Measurements from ENCODE around the gene AK1. TPM values are rescaled to one million over a fixed set of nuclear protein-coding genes. Genes with fewer than 3 reads are reported as not detected.

Gene AK1
- polyA plus RNA-seq, 1 of the 3 experiments (the other 2 are of a cell fraction), result 125 TPM

DNA sequence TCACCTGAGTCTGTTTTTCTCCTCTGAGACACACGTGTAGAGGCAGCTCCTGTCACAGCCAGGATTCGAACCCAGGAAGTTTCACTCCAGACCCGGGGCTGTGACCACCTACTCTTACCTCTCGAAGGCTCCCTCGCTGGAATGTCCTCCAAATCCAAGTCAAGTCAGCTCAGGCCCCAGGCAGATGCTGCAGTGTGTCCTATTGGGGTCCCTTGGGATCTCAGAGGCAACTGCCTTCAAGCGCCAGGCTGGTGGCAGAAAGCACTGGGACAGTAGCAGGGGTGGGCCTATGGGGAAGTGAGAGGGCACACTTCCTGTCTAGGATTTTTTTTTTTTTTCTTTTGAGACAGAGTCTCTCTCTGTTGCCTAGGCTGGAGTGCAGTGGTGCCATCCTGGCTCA lies 40.1 kb upstream of the AK1 start:
- peak overlapping the region; percentile 90; the same call in 1 of the 2 replicates for H2AFZ ChIP-seq (ENCODE audit: low read depth)
- peaks cover 28% of the 10 kb centered on the region for H3F3A ChIP-seq (replicated peaks; ENCODE audit: insufficient read depth)
- CTCF ChIA-PET, result interaction anchor here (0.6 to 7.0 kb wide), 6 partner anchors 18 to 615 kb away, joined by 3 to 41 read pairs (median 4); partner anchors contain the start of genes ST6GALNAC6 and TOR2A
- TF ChIP-seq NFIC (IDR thresholded peaks at IDR 0.05; ENCODE audit: borderline replicate concordance), result no peak
- TF ChIP-seq GABPA (IDR thresholded peaks at IDR 0.05; ENCODE audit: low read depth), result no peak
- WGBS (ENCODE audit: low lambda C conversion rate), result 54% methylated on average over 6 of the region's 6 CpGs
- H3K4me2 ChIP-seq, result peak overlapping the region; percentile 58
- no peaks in the 10 kb centered on the region for H3K9me3 ChIP-seq
- H3K79me2 ChIP-seq (ENCODE audit: insufficient read depth), result peaks cover 14% of the 10 kb centered on the region
- peak overlapping the region; percentile 39; the same call in 1 of the 2 replicates for H3K9ac ChIP-seq
- no peaks in the 10 kb centered on the region for H4K20me1 ChIP-seq (ENCODE audit: insufficient read depth)
- H3K27ac ChIP-seq (ENCODE audit: low read depth in 2 of 2, low read length in 1 of 2), result peak overlapping the region in 1 of 2 experiments; percentile 95; a peak in 2 of 4 replicates
- H3K36me3 ChIP-seq (replicated peaks in 1 of 2; ENCODE audit: control insufficient read depth in 1 of 2, insufficient read depth in 2 of 2, low read length in 1 of 2), result no peaks in the 10 kb centered on the region
- no peak for DNase-seq
- H3K9me2 ChIP-seq, result no peaks in the 10 kb centered on the region
- peaks cover 20 to 35% of the 10 kb centered on the region in 2 experiments; a peak in 3 of 4 replicates for H3K4me1 ChIP-seq (ENCODE audit: control insufficient read depth in 1 of 2, insufficient read depth in 2 of 2, low read depth in 1 of 2, low read length in 1 of 2)
- peak overlapping the region in 1 of 2 experiments; percentile 32; a peak in 1 of 4 replicates for H3K4me3 ChIP-seq (ENCODE audit: low read depth in 2 of 2, low read length in 1 of 2)
- H3K27me3 ChIP-seq (ENCODE audit: insufficient read depth), result no peaks in the 10 kb centered on the region
- POLR2A ChIA-PET, result interaction anchor here (0.6 to 1.4 kb wide), 4 partner anchors 19 to 47 kb away, joined by 3 to 7 read pairs (median 6); no protein-coding TSS in a partner anchor

DNA sequence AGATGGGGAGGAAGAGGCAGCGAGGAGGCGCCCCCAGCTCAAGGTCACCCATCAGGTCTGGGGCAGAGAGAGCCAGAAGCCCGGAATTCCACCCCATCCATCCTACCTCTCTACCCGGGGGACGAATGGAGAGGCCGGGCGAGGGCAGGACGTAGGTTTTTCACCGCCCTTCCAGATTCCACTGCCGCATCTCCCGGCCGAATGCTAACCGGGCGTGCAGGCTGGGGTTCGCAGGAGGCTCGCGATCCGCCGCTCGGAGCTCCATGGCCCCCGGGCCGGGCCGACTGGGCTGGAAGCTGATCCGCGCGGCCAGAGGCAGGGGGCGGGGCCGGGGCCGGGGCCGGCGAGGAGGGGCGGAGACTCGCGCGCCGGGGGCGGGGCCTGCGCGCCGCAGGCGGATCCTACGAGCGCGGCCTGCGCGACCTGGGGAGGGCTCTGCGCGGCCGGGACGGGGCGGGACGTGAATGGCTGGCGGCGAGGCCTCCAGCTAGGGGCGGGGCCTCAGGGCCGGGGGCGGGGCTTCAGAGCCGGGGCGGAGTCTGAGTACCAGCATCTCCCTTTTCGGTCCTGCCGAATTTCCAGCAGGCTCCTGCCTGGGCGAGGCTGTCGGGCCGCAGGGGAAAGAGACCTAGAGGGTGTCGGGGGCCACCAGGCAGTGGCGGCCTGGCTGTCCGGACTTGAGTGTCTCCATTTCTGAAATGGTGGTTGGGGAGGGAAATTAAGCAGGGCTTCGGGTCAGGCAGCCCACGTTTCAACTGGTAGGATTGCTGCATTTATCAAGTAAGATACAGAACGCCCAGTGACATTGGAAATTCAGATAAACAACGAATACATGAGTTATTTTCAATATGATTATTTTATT lies 39.5 kb upstream of the AK1 start, which contains the start of gene ST6GALNAC4:
ST6GALNAC4 (minus strand) TSS at position 322 of the 862 bp plus-strand sequence. CDS start 622 bp downstream, outside the sequence.
- CTCF ChIA-PET, result interaction anchor here (0.7 to 7.0 kb wide), 6 partner anchors 11 to 182 kb away, joined by 3 to 41 read pairs (median 4); partner anchors contain the start of genes ST6GALNAC6 and TOR2A

More for the DNA sequence above, 39.5 kb upstream of the AK1 start, which contains the start of gene ST6GALNAC4:
- H3K9me2 ChIP-seq, result no peaks in the 10 kb centered on the region
- peaks cover 20 to 35% of the 10 kb centered on the region in 2 experiments; a peak in 3 of 4 replicates for H3K4me1 ChIP-seq (ENCODE audit: control insufficient read depth in 1 of 2, insufficient read depth in 2 of 2, low read depth in 1 of 2, low read length in 1 of 2)
- peak within 1 kb of the TSS; percentile 90 for H2AFZ ChIP-seq (ENCODE audit: low read depth)
- H3K27me3 ChIP-seq (ENCODE audit: insufficient read depth), result no peaks in the 10 kb centered on the region
- peak; percentile 98 for DNase-seq
- WGBS (ENCODE audit: low lambda C conversion rate), result 12% methylated on average over 21 of the region's 71 CpGs
- H3F3A ChIP-seq (replicated peaks; ENCODE audit: insufficient read depth), result peaks cover 21% of the 10 kb centered on the region
- POLR2A ChIA-PET, result interaction anchor here (0.8 to 1.4 kb wide), 3 partner anchors 18 to 46 kb away, joined by 3 to 7 read pairs (median 6); no protein-coding TSS in a partner anchor
- H3K9me3 ChIP-seq, result no peaks in the 10 kb centered on the region
- H4K20me1 ChIP-seq (ENCODE audit: insufficient read depth), result no peaks in the 10 kb centered on the region
- no peak for TF ChIP-seq JUND (IDR thresholded peaks at IDR 0.05)
- TF ChIP-seq, protein P1, sequence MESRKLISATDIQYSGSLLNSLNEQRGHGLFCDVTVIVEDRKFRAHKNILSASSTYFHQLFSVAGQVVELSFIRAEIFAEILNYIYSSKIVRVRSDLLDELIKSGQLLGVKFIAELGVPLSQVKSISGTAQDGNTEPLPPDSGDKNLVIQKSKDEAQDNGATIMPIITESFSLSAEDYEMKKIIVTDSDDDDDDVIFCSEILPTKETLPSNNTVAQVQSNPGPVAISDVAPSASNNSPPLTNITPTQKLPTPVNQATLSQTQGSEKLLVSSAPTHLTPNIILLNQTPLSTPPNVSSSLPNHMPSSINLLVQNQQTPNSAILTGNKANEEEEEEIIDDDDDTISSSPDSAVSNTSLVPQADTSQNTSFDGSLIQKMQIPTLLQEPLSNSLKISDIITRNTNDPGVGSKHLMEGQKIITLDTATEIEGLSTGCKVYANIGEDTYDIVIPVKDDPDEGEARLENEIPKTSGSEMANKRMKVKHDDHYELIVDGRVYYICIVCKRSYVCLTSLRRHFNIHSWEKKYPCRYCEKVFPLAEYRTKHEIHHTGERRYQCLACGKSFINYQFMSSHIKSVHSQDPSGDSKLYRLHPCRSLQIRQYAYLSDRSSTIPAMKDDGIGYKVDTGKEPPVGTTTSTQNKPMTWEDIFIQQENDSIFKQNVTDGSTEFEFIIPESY (IDR thresholded peaks at IDR 0.05; ENCODE audit: borderline replicate concordance, low read depth), result no peak
- TF ChIP-seq TCF12 (IDR thresholded peaks at IDR 0.05), result no peak
- TF ChIP-seq SMC3 (IDR thresholded peaks at IDR 0.05; ENCODE audit: low read depth, low read length), result no peak
- TF ChIP-seq, protein P2, sequence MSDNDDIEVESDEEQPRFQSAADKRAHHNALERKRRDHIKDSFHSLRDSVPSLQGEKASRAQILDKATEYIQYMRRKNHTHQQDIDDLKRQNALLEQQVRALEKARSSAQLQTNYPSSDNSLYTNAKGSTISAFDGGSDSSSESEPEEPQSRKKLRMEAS (IDR thresholded peaks at IDR 0.05; ENCODE audit: low read depth), result no peak
- peak; percentile 59 for TF ChIP-seq NRF1 (IDR thresholded peaks at IDR 0.05; ENCODE audit: low read depth, low read length)
- TF ChIP-seq TAF1 (IDR thresholded peaks at IDR 0.05; ENCODE audit: borderline replicate concordance, low read depth, low read length), result peak; percentile 38; the same call in 1 of the 2 replicates
- no peak for TF ChIP-seq SIN3A (IDR thresholded peaks at IDR 0.05; ENCODE audit: borderline replicate concordance, low read depth, low read length)
- TF ChIP-seq, protein P3, sequence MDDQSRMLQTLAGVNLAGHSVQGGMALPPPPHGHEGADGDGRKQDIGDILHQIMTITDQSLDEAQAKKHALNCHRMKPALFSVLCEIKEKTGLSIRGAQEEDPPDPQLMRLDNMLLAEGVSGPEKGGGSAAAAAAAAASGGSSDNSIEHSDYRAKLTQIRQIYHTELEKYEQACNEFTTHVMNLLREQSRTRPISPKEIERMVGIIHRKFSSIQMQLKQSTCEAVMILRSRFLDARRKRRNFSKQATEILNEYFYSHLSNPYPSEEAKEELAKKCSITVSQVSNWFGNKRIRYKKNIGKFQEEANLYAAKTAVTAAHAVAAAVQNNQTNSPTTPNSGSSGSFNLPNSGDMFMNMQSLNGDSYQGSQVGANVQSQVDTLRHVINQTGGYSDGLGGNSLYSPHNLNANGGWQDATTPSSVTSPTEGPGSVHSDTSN (IDR thresholded peaks at IDR 0.05), result no peak
- no peak for TF ChIP-seq EP300 (IDR thresholded peaks at IDR 0.05; ENCODE audit: borderline replicate concordance in 1 of 2, low read depth in 1 of 2, low read length in 1 of 2)
- TF ChIP-seq RCOR1 (IDR thresholded peaks at IDR 0.05; ENCODE audit: low read length), result no peak
- no peak for TF ChIP-seq EZH2phosphoT487 (IDR thresholded peaks at IDR 0.05; ENCODE audit: borderline replicate concordance, low read depth)
- no peak for TF ChIP-seq MEF2A (IDR thresholded peaks at IDR 0.05; ENCODE audit: borderline replicate concordance, low read depth)
- TF ChIP-seq, protein P4, sequence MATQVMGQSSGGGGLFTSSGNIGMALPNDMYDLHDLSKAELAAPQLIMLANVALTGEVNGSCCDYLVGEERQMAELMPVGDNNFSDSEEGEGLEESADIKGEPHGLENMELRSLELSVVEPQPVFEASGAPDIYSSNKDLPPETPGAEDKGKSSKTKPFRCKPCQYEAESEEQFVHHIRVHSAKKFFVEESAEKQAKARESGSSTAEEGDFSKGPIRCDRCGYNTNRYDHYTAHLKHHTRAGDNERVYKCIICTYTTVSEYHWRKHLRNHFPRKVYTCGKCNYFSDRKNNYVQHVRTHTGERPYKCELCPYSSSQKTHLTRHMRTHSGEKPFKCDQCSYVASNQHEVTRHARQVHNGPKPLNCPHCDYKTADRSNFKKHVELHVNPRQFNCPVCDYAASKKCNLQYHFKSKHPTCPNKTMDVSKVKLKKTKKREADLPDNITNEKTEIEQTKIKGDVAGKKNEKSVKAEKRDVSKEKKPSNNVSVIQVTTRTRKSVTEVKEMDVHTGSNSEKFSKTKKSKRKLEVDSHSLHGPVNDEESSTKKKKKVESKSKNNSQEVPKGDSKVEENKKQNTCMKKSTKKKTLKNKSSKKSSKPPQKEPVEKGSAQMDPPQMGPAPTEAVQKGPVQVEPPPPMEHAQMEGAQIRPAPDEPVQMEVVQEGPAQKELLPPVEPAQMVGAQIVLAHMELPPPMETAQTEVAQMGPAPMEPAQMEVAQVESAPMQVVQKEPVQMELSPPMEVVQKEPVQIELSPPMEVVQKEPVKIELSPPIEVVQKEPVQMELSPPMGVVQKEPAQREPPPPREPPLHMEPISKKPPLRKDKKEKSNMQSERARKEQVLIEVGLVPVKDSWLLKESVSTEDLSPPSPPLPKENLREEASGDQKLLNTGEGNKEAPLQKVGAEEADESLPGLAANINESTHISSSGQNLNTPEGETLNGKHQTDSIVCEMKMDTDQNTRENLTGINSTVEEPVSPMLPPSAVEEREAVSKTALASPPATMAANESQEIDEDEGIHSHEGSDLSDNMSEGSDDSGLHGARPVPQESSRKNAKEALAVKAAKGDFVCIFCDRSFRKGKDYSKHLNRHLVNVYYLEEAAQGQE (IDR thresholded peaks at IDR 0.05; ENCODE audit: low read depth, low read length), result no peak
- TF ChIP-seq MXI1 (IDR thresholded peaks at IDR 0.05; ENCODE audit: low read depth, low read length), result no peak
- 0 out of 2 replicates have a peak, but pooled peaks have one; percentile 14 for TF ChIP-seq YY1 (IDR thresholded peaks at IDR 0.05; ENCODE audit: low read depth)
- H3K9ac ChIP-seq, result peak within 1 kb of the TSS; percentile 84
- peaks cover 14% of the 10 kb centered on the region for H3K79me2 ChIP-seq (ENCODE audit: insufficient read depth)
- H3K4me3 ChIP-seq (ENCODE audit: low read depth in 2 of 2, low read length in 1 of 2), result peak within 1 kb of the TSS; percentile 56 to 84
- H3K27ac ChIP-seq (ENCODE audit: low read depth in 2 of 2, low read length in 1 of 2), result peak within 1 kb of the TSS; percentile 58 to 95
- H3K4me2 ChIP-seq, result peak within 1 kb of the TSS; percentile 92
- peaks cover 0 to 5% of the 10 kb centered on the region in 2 experiments for H3K36me3 ChIP-seq (replicated peaks in 1 of 2; ENCODE audit: control insufficient read depth in 1 of 2, insufficient read depth in 2 of 2, low read length in 1 of 2)
